Ovary (tissue), 9 donors: ENCODE measurements around the gene SRP68. TPM values are rescaled to one million over a fixed set of nuclear protein-coding genes. Genes with fewer than 3 reads are reported as not detected.

Source experiments
- DNase-seq, 5 donors: peaks; one replicate each; pipeline ENCODE4 v3.0.0-alpha.2; 2019 to 2020
- H3K27ac ChIP-seq, 2 donors: fragments of 200-600 bp; one replicate each; pipeline versions ENCODE4 v1.5.1 to v1.8.0; 2019 to 2022
- H3K27me3 ChIP-seq: fragments of 200-600 bp; one replicate; pipeline ENCODE4 v1.8.0; 2022
- H3K36me3 ChIP-seq: fragments of 200-600 bp; sonication (generic); one replicate; pipeline ENCODE4 v1.5.1; 2019
- H3K4me1 ChIP-seq: one replicate; pipeline ENCODE4 v1.8.1; 2013; ENCODE audit warnings: mild to moderate bottlenecking, moderate library complexity; ENCODE audit not compliant: insufficient read depth
- H3K4me3 ChIP-seq: fragments of 200-600 bp; sonication (generic); one replicate; pipeline ENCODE4 v1.5.1; 2017
- H3K9me3 ChIP-seq, 2 donors: fragments of 200-600 bp in 1 of 2; sonication (generic) in 1 of 2; one replicate each; pipeline versions ENCODE4 v1.5.1 to v1.8.1; 2013 to 2019; ENCODE audit warnings: mild to moderate bottlenecking in 1 of 2, moderate library complexity in 1 of 2
- CTCF ChIP-seq, 3 donors: fragments of 450-650 bp in 2 of 3; fragments of 200-600 bp in 1 of 3; IDR thresholded peaks; one replicate each; pipeline versions ENCODE4 v1.5.1 to v1.8.0; 2016 to 2022; ENCODE audit warnings: antibody characterized with exemption in 3 of 3, mild to moderate bottlenecking in 1 of 3
- EP300 ChIP-seq: sonication (generic); formaldehyde crosslinking; IDR thresholded peaks from one replicate; pipeline ENCODE4 v1.6.1; 2017; ENCODE audit warnings: antibody characterized with exemption
- POLR2A ChIP-seq: fragments of 450-650 bp; IDR thresholded peaks from one replicate; pipeline ENCODE4 v1.6.1; 2017; ENCODE audit warnings: antibody characterized with exemption, mild to moderate bottlenecking, moderate library complexity
- WGBS, 3 donors: extraction: QIAGEN DNeasy Blood & Tissue Kit in 1 of 3; methylation state at CpG; one replicate each; pipeline versions ENCODE4 v1.1.5 to v1.1.7; 2013 to 2017; 5-methylcytosine and 5-hydroxymethylcytosine counted together
- intact Hi-C, 4 donors: fragments of 100-400 bp; cut with DNase I; formaldehyde crosslinking; loops; one replicate each; pipeline versions ENCODE4 v1.11.0 to v1.15.1; 2022 to 2023
- polyA plus RNA-seq, 2 donors: library from polyadenylated mRNA; stranded (reverse); fragments of 200-250 nt in 1 of 2; fragments of 350-450 nt in 1 of 2; fragmentation: Illumina TruSeq in 1 of 2; extraction: RNeasy Lipid Tissue Mini Kit (QIAGEN cat#74804) in 1 of 2; gene quantifications; one replicate each; pipeline ENCODE4 v1.2.3, GENCODE V29; 2013 to 2014
- total RNA-seq, 7 donors: library from RNA; depleted of rRNA in 2 of 7; stranded (reverse); fragments of >200 nt in 2 of 7; fragmentation: NEBNext Ultra II Directional in 3 of 7; extraction: Animal tissue kit (Norgen Biotek cat#: 25700) in 3 of 7; gene quantifications; one replicate each; pipeline versions ENCODE4 v1.1.0 to v1.2.4, GENCODE V29; 2016 to 2023
- donor health status: DM: no; HTN: no; CAD: no; lungs with moderate emphysema.
- donor health status: DM: no; HTN: no; CAD: no.
- donor health status: Bipolar disorder and iron deficiency.
- donor health status: DM: yes; HTN: yes; CAD: no.
- donor health status: DM: no; HTN: no; CAD: no.
- donor health status: DM: yes; HTN: yes; CAD: no.

Gene SRP68
- total and polyA plus RNA-seq, 9 donors = 33.0 to 101 (median 70.9) TPM

GRCh38 chr17:76088868-76089576 is 16.7 kb upstream of the SRP68 start:
- Histone ChIP-seq H3K27me3 (no peaks in the 10 kb centered on the region), H3K36me3 (no peaks in the 10 kb centered on the region), H3K9me3 (no peaks in the 10 kb centered on the region), H3K4me3 (no peak overlapping the region), H3K4me1 (no peaks in the 10 kb centered on the region), H3K27ac (no peak overlapping the region)
- no peak for TF ChIP-seq EP300
- TF ChIP-seq CTCF (IDR thresholded peaks at IDR 0.05) = no peak
- no peak for TF ChIP-seq POLR2A
- intact Hi-C loops = no loop called here
- 92 to 95% (median 93%) methylated on average over 18 to 25 of the region's 25 CpGs for WGBS, 3 donors
- DNase-seq = no peak

- TF ChIP-seq EP300 (no peak), POLR2A (no peak), CTCF (IDR thresholded peaks at IDR 0.05) (no peak)
- Histone ChIP-seq H3K36me3 (no peaks in the 10 kb centered on the region), H3K4me3 (no peak overlapping the region), H3K4me1 (no peaks in the 10 kb centered on the region), H3K27me3 (no peaks in the 10 kb centered on the region), H3K9me3 (no peaks in the 10 kb centered on the region), H3K27ac (no peak overlapping the region)
- 83 to 84% (median 84%) methylated on average over 25 of the region's 25 CpGs for WGBS, 3 donors
- intact Hi-C loops = no loop called here
- DNase-seq = no peak
These were observed 15.9 kb upstream of the SRP68 start for GRCh38 chr17:76088041-76088867.

- intact Hi-C loops = no loop called here
- DNase-seq = peak in 1 of 5 donors; percentile 21
- Histone ChIP-seq H3K4me3 (no peak overlapping the region), H3K27me3 (no peaks in the 10 kb centered on the region), H3K9me3 (no peaks in the 10 kb centered on the region), H3K36me3 (no peaks in the 10 kb centered on the region), H3K27ac (no peak overlapping the region), H3K4me1 (no peaks in the 10 kb centered on the region)
- TF ChIP-seq CTCF (IDR thresholded peaks at IDR 0.05) = no peak
- no peak for TF ChIP-seq EP300
- TF ChIP-seq POLR2A = no peak
- 81 to 85% (median 84%) methylated on average over 11 of the region's 11 CpGs for WGBS, 3 donors
These were observed 15.2 kb upstream of the SRP68 start for GRCh38 chr17:76087531-76087930.

GRCh38 chr17:76086384-76086783 is 14.1 kb upstream of the SRP68 start:
- 93 to 97% (median 94%) methylated on average over 9 of the region's 9 CpGs for WGBS, 3 donors
- intact Hi-C loops = no loop called here
- Histone ChIP-seq H3K4me1 (no peaks in the 10 kb centered on the region), H3K36me3 (no peaks in the 10 kb centered on the region), H3K27ac (no peak overlapping the region), H3K27me3 (no peaks in the 10 kb centered on the region), H3K9me3 (no peaks in the 10 kb centered on the region), H3K4me3 (no peak overlapping the region)
- TF ChIP-seq EP300 = no peak
- no peak for TF ChIP-seq CTCF (IDR thresholded peaks at IDR 0.05)
- TF ChIP-seq POLR2A = no peak
- DNase-seq = no peak
